GM23338 (cell line): ENCODE results near the gene VLDLR. TPM values are rescaled to one million over a fixed set of nuclear protein-coding genes. Genes with fewer than 3 reads are reported as not detected.

ENCODE experiments used
- ATAC-seq: fragments of 200-7000 bp; cut with Tn5 transposase; 3 replicates; pipeline ENCODE4 v1.9.1; 2020
- DNase-seq: peaks from one replicate; pipeline ENCODE4 v3.0.0-alpha.2; 2015; ENCODE audit warnings: low spot score
- H2AFZ ChIP-seq: fragments of 200-600 bp; sonication (generic); 2 replicates; pipeline ENCODE4 v1.8.0; 2016; ENCODE audit warnings: antibody characterized with exemption, mild to moderate bottlenecking, moderate library complexity
- H3F3A ChIP-seq: fragments of 200-600 bp; sonication (generic); replicated peaks from 2 replicates; pipeline ENCODE4 v1.8.0; 2017; ENCODE audit warnings: antibody characterized with exemption, mixed run types, low read depth
- H3K27ac ChIP-seq: fragments of 200-600 bp; sonication (generic); 2 replicates; pipeline ENCODE4 v1.6.1; 2016; ENCODE audit warnings: low read depth
- H3K27me3 ChIP-seq: fragments of 200-600 bp; sonication (generic); 2 replicates; pipeline ENCODE4 v1.8.0; 2016; ENCODE audit warnings: mild to moderate bottlenecking, mixed run types, moderate library complexity; ENCODE audit not compliant: insufficient read depth
- H3K36me3 ChIP-seq: fragments of 200-600 bp; sonication (generic); 2 replicates; pipeline ENCODE4 v1.8.0; 2016; ENCODE audit warnings: mild to moderate bottlenecking; ENCODE audit not compliant: insufficient read depth
- H3K4me1 ChIP-seq: fragments of 200-600 bp; sonication (generic); 2 replicates; pipeline ENCODE4 v1.8.0; 2016; ENCODE audit warnings: mild to moderate bottlenecking, moderate library complexity; ENCODE audit not compliant: insufficient read depth
- H3K4me2 ChIP-seq: fragments of 200-600 bp; sonication (generic); 2 replicates; pipeline ENCODE4 v1.7.1; 2017; ENCODE audit warnings: mixed run types
- H3K4me3 ChIP-seq: fragments of 200-600 bp; sonication (generic); 2 replicates; pipeline ENCODE4 v1.6.1; 2016; ENCODE audit warnings: mixed run types
- H3K79me2 ChIP-seq: fragments of 200-600 bp; sonication (generic); replicated peaks from 2 replicates; pipeline ENCODE4 v1.8.0; 2017; ENCODE audit warnings: mild to moderate bottlenecking; ENCODE audit not compliant: insufficient read depth
- H3K9me2 ChIP-seq: fragments of 200-600 bp; sonication (generic); 2 replicates; pipeline ENCODE4 v1.8.0; 2017; ENCODE audit not compliant: insufficient read depth
- H4K20me1 ChIP-seq: fragments of 200-600 bp; sonication (generic); replicated peaks from 2 replicates; pipeline ENCODE4 v1.8.0; 2017; ENCODE audit warnings: mild to moderate bottlenecking; ENCODE audit not compliant: insufficient read depth
- H3K27ac Mint-ChIP-seq: 2 replicates; pipeline ENCODE4 v1.8.0; 2020; ENCODE audit warnings: inconsistent platforms, mild to moderate bottlenecking, moderate library complexity, mixed read lengths
- H3K27me3 Mint-ChIP-seq: 3 replicates; pipeline ENCODE4 v1.8.0; 2022; ENCODE audit warnings: low read depth, mild to moderate bottlenecking, moderate library complexity, mixed read lengths, inconsistent platforms; ENCODE audit not compliant: insufficient read depth, poor library complexity
- H3K36me3 Mint-ChIP-seq: 3 replicates; pipeline ENCODE4 v1.8.0; 2021; ENCODE audit warnings: low read depth, mild to moderate bottlenecking, inconsistent platforms, moderate library complexity, mixed read lengths
- H3K4me1 Mint-ChIP-seq: 3 replicates; pipeline ENCODE4 v1.8.0; 2020; ENCODE audit warnings: mild to moderate bottlenecking, inconsistent platforms, mixed read lengths
- H3K4me3 Mint-ChIP-seq: 3 replicates; pipeline ENCODE4 v1.8.0; 2021; ENCODE audit warnings: moderate library complexity, mild to moderate bottlenecking, inconsistent platforms, mixed read lengths
- H3K9me3 Mint-ChIP-seq: 3 replicates; pipeline ENCODE4 v1.8.0; 2020; ENCODE audit warnings: moderate library complexity, mild to moderate bottlenecking, inconsistent platforms, mixed read lengths
- CREB1 ChIP-seq: fragments of 250-450 bp; sonication (Bioruptor Pico); IDR thresholded peaks from 2 replicates; pipeline ENCODE4 v1.5.0; 2020; ENCODE audit warnings: low read depth, mild to moderate bottlenecking, moderate library complexity
- EZH2phosphoT487 ChIP-seq: fragments of 200-600 bp; sonication (generic); IDR thresholded peaks from one replicate; pipeline ENCODE4 v1.8.1; 2018; ENCODE audit warnings: antibody characterized with exemption; ENCODE audit not compliant: unreplicated experiment
- JUNB ChIP-seq: IDR thresholded peaks from one replicate; pipeline ENCODE4 v1.6.1; 2016; ENCODE audit warnings: antibody characterized with exemption; ENCODE audit not compliant: unreplicated experiment
- NANOG ChIP-seq: IDR thresholded peaks from 2 replicates; pipeline ENCODE4 v1.6.1; 2016; ENCODE audit warnings: antibody characterized with exemption, borderline replicate concordance
- POLR2AphosphoS5 ChIP-seq: IDR thresholded peaks from 2 replicates; pipeline ENCODE4 v1.6.1; 2016; ENCODE audit warnings: antibody characterized with exemption, low read depth
- ZNF331 ChIP-seq: fragments of 250-450 bp; sonication (Bioruptor Pico); IDR thresholded peaks from 2 replicates; pipeline ENCODE4 v1.5.0; 2020; ENCODE audit warnings: low read depth, mild to moderate bottlenecking, moderate library complexity
- polyA plus RNA-seq: library from polyadenylated mRNA; unstranded; fragments of >200 nt; fragmentation: Nextera tagmentation; extraction: Ambion mirVana; gene quantifications from 2 replicates; pipeline ENCODE4 v1.2.1, GENCODE V29; 2016
- total RNA-seq: library from RNA; depleted of rRNA; stranded (reverse); fragments of >200 nt; shearing (Covaris generic); gene quantifications from 2 replicates; pipeline ENCODE4 v1.2.3, GENCODE V29; 2014
- TF ChIP-seq, protein P1 (sequence below), 2 experiments: fragments of 200-600 bp in 1 of 2; sonication (generic) in 1 of 2; conservative IDR thresholded peaks; 2 replicates each; pipeline versions ENCODE4 v1.5.1 to v1.6.1; 2016 to 2017; ENCODE audit warnings: antibody characterized with exemption in 2 of 2, low read depth in 2 of 2, mild to moderate bottlenecking in 2 of 2, moderate library complexity in 1 of 2
- TF ChIP-seq, protein P2 (sequence below): fragments of 250-450 bp; sonication (Bioruptor Pico); IDR thresholded peaks from 2 replicates; pipeline ENCODE4 v1.5.0; 2020; ENCODE audit warnings: mild to moderate bottlenecking, moderate library complexity
- TF ChIP-seq, protein P3 (sequence below): IDR thresholded peaks from 2 replicates; pipeline ENCODE4 v1.6.1; 2016; ENCODE audit warnings: antibody characterized with exemption

The VLDLR gene
- total and polyA plus RNA-seq, 2 experiments from 2014 or later = 14.9 to 49.8 TPM

DNA sequence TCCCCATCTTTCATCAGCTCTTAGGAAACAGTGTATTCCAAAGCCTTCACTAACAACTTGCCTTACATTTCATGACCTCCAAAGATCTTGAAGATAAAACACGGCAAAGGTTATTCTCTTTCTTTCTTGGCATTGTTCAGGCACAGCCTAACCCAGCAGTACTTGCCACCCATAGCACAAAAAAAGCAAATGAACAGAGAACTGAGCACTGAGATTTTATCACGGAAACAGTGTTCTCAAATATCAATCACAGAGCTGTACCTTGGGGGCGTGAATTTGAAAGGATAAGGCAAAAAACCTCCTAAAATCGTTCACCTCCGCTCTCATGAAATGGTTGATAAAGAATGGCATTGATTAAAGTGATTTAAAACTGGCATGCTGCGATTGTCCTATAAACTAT is 78.8 kb downstream of the VLDLR start:
- Histone ChIP-seq H3F3A (no peaks in the 10 kb centered on the region), H4K20me1 (no peaks in the 10 kb centered on the region), H3K27ac (0 out of 2 replicates have a peak overlapping the region, but pooled peaks have one; percentile 50), H3K36me3 (no peaks in the 10 kb centered on the region), H3K9me2 (no peaks in the 10 kb centered on the region; the same call in 1 of the 2 replicates), H2AFZ (no peak overlapping the region), H3K4me3 (no peak overlapping the region), H3K79me2 (no peaks in the 10 kb centered on the region), H3K4me1 (peaks cover 18% of the 10 kb centered on the region), H3K4me2 (peak overlapping the region; percentile 41; the same call in 1 of the 2 replicates), H3K27me3 (no peaks in the 10 kb centered on the region)
- Mint-ChIP-seq H3K27me3 (no peaks in the 10 kb centered on the region), H3K9me3 (no peaks in the 10 kb centered on the region), H3K4me1 (peaks cover 29% of the 10 kb centered on the region), H3K36me3 (no peaks in the 10 kb centered on the region), H3K27ac (peak overlapping the region; percentile 85; the same call in 1 of the 2 replicates), H3K4me3 (peak overlapping the region; percentile 45; the same call in 2 of the 3 replicates)
- TF ChIP-seq, protein P1, sequence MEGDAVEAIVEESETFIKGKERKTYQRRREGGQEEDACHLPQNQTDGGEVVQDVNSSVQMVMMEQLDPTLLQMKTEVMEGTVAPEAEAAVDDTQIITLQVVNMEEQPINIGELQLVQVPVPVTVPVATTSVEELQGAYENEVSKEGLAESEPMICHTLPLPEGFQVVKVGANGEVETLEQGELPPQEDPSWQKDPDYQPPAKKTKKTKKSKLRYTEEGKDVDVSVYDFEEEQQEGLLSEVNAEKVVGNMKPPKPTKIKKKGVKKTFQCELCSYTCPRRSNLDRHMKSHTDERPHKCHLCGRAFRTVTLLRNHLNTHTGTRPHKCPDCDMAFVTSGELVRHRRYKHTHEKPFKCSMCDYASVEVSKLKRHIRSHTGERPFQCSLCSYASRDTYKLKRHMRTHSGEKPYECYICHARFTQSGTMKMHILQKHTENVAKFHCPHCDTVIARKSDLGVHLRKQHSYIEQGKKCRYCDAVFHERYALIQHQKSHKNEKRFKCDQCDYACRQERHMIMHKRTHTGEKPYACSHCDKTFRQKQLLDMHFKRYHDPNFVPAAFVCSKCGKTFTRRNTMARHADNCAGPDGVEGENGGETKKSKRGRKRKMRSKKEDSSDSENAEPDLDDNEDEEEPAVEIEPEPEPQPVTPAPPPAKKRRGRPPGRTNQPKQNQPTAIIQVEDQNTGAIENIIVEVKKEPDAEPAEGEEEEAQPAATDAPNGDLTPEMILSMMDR (conservative IDR thresholded peaks at IDR 0.05; ENCODE audit: low read depth in 2 of 2) = no peak
- TF ChIP-seq CREB1 (CRISPR knock-in tag) (no peak), JUNB (no peak), NANOG (no peak), POLR2AphosphoS5 (no peak)
- ATAC-seq (no peak), DNase-seq (no peak)

DNA sequence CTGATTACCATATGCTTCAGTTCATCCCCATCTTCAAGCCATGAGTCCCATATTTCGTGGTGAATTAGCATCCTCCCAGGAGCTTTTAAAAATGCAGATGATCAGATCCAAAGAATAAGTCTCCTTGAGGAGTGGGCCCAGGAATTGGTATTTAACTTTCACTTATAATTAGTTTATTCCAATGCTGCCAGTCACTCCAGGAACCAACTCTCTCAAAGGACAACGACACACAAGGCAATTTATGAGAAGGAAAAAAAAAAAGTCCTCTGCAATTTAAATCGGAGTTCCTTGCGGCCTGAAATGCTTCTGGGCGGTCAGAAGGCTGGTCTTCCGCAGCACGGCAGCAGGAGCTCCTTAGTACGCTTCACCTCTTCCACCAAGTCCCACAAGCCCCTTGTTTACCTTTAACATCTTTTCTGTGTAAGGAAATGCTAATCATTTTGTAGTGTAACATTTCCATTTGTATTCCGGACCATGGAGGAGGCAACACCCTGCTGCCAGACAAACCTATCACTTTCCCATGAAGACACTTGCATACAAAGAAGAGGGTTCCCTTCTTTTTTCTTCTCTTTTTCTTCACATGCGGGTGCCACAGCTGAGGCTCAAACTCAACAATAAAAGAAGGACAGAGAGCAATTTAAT is 79.4 kb downstream of the VLDLR start:
- Mint-ChIP-seq H3K27me3 (no peaks in the 10 kb centered on the region), H3K36me3 (no peaks in the 10 kb centered on the region), H3K27ac (peak overlapping the region; percentile 85), H3K9me3 (no peaks in the 10 kb centered on the region), H3K4me3 (peak overlapping the region; percentile 45), H3K4me1 (peaks cover 29% of the 10 kb centered on the region)
- Histone ChIP-seq H3K4me2 (peak overlapping the region; percentile 41), H4K20me1 (no peaks in the 10 kb centered on the region), H3K79me2 (no peaks in the 10 kb centered on the region), H3K4me3 (no peak overlapping the region), H3F3A (no peaks in the 10 kb centered on the region), H3K36me3 (no peaks in the 10 kb centered on the region), H3K27me3 (no peaks in the 10 kb centered on the region), H3K9me2 (no peaks in the 10 kb centered on the region; the same call in 1 of the 2 replicates), H2AFZ (no peak overlapping the region), H3K4me1 (peaks cover 18% of the 10 kb centered on the region), H3K27ac (peak overlapping the region; percentile 50)
- peak; percentile 28 for DNase-seq
- peak; percentile 92 for ATAC-seq
- no peak for TF ChIP-seq CREB1 (CRISPR knock-in tag)
- no peak for TF ChIP-seq EZH2phosphoT487
- TF ChIP-seq POLR2AphosphoS5 = no peak
- no peak for TF ChIP-seq ZNF331
- TF ChIP-seq, protein P2, sequence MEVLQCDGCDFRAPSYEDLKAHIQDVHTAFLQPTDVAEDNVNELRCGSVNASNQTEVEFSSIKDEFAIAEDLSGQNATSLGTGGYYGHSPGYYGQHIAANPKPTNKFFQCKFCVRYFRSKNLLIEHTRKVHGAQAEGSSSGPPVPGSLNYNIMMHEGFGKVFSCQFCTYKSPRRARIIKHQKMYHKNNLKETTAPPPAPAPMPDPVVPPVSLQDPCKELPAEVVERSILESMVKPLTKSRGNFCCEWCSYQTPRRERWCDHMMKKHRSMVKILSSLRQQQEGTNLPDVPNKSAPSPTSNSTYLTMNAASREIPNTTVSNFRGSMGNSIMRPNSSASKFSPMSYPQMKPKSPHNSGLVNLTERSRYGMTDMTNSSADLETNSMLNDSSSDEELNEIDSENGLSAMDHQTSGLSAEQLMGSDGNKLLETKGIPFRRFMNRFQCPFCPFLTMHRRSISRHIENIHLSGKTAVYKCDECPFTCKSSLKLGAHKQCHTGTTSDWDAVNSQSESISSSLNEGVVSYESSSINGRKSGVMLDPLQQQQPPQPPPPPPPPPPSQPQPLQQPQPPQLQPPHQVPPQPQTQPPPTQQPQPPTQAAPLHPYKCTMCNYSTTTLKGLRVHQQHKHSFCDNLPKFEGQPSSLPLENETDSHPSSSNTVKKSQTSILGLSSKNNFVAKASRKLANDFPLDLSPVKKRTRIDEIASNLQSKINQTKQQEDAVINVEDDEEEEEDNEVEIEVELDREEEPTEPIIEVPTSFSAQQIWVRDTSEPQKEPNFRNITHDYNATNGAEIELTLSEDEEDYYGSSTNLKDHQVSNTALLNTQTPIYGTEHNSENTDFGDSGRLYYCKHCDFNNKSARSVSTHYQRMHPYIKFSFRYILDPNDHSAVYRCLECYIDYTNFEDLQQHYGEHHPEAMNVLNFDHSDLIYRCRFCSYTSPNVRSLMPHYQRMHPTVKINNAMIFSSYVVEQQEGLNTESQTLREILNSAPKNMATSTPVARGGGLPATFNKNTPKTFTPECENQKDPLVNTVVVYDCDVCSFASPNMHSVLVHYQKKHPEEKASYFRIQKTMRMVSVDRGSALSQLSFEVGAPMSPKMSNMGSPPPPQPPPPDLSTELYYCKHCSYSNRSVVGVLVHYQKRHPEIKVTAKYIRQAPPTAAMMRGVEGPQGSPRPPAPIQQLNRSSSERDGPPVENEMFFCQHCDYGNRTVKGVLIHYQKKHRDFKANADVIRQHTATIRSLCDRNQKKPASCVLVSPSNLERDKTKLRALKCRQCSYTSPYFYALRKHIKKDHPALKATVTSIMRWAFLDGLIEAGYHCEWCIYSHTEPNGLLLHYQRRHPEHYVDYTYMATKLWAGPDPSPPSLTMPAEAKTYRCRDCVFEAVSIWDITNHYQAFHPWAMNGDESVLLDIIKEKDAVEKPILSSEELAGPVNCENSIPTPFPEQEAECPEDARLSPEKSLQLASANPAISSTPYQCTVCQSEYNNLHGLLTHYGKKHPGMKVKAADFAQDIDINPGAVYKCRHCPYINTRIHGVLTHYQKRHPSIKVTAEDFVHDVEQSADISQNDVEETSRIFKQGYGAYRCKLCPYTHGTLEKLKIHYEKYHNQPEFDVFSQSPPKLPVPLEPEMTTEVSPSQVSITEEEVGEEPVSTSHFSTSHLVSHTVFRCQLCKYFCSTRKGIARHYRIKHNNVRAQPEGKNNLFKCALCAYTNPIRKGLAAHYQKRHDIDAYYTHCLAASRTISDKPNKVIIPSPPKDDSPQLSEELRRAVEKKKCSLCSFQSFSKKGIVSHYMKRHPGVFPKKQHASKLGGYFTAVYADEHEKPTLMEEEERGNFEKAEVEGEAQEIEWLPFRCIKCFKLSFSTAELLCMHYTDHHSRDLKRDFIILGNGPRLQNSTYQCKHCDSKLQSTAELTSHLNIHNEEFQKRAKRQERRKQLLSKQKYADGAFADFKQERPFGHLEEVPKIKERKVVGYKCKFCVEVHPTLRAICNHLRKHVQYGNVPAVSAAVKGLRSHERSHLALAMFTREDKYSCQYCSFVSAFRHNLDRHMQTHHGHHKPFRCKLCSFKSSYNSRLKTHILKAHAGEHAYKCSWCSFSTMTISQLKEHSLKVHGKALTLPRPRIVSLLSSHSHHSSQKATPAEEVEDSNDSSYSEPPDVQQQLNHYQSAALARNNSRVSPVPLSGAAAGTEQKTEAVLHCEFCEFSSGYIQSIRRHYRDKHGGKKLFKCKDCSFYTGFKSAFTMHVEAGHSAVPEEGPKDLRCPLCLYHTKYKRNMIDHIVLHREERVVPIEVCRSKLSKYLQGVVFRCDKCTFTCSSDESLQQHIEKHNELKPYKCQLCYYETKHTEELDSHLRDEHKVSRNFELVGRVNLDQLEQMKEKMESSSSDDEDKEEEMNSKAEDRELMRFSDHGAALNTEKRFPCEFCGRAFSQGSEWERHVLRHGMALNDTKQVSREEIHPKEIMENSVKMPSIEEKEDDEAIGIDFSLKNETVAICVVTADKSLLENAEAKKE (CRISPR knock-in tag) = no peak
- no peak for TF ChIP-seq NANOG
- TF ChIP-seq, protein P3, sequence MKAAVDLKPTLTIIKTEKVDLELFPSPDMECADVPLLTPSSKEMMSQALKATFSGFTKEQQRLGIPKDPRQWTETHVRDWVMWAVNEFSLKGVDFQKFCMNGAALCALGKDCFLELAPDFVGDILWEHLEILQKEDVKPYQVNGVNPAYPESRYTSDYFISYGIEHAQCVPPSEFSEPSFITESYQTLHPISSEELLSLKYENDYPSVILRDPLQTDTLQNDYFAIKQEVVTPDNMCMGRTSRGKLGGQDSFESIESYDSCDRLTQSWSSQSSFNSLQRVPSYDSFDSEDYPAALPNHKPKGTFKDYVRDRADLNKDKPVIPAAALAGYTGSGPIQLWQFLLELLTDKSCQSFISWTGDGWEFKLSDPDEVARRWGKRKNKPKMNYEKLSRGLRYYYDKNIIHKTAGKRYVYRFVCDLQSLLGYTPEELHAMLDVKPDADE = no peak
- TF ChIP-seq JUNB = no peak
